ENCODE data around the gene ATP2B1.

DNA sequence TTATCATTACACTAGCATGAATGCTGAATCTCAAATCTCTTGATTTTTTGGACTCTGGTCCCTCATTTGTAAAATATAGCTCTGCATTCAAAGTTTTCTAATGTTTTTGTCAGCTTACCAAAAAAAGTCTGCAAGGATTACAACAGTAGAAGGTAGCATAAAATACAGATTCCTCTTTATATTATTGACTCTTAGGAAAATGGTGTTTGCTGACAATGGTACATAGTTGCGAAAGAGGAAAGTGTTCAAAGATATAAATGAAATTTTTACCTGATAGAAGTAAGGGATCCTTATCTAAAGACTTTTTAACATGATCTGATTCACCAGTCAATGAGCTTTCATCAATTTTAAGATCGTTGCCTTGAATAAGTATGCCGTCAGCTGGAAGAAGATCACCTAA is 74.1 kb downstream of the ATP2B1 start:
- TF ChIP-seq SNRNP70 (IDR thresholded peaks at IDR 0.05; ENCODE audit: low read depth, low read length) (no peak), ZNF747 (CRISPR knock-in tag; IDR thresholded peaks at IDR 0.05; ENCODE audit: borderline replicate concordance) (no peak), ZNF121 (CRISPR knock-in tag; IDR thresholded peaks at IDR 0.05) (no peak), SP1 (IDR thresholded peaks at IDR 0.05) (no peak), SP1 (CRISPR knock-in tag; IDR thresholded peaks at IDR 0.05) (no peak), SMC3 (IDR thresholded peaks at IDR 0.05; ENCODE audit: low read length) (no peak)
- TF ChIP-seq, protein P1, sequence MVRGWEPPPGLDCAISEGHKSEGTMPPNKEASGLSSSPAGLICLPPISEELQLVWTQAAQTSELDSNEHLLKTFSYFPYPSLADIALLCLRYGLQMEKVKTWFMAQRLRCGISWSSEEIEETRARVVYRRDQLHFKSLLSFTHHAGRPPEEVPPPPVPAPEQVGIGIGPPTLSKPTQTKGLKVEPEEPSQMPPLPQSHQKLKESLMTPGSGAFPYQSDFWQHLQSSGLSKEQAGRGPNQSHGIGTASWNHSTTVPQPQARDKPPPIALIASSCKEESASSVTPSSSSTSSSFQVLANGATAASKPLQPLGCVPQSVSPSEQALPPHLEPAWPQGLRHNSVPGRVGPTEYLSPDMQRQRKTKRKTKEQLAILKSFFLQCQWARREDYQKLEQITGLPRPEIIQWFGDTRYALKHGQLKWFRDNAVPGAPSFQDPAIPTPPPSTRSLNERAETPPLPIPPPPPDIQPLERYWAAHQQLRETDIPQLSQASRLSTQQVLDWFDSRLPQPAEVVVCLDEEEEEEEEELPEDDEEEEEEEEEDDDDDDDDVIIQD (CRISPR knock-in tag; IDR thresholded peaks at IDR 0.05; ENCODE audit: low read depth), result no peak; the same call in 1 of the 2 replicates
- TF ChIP-seq, protein P2, sequence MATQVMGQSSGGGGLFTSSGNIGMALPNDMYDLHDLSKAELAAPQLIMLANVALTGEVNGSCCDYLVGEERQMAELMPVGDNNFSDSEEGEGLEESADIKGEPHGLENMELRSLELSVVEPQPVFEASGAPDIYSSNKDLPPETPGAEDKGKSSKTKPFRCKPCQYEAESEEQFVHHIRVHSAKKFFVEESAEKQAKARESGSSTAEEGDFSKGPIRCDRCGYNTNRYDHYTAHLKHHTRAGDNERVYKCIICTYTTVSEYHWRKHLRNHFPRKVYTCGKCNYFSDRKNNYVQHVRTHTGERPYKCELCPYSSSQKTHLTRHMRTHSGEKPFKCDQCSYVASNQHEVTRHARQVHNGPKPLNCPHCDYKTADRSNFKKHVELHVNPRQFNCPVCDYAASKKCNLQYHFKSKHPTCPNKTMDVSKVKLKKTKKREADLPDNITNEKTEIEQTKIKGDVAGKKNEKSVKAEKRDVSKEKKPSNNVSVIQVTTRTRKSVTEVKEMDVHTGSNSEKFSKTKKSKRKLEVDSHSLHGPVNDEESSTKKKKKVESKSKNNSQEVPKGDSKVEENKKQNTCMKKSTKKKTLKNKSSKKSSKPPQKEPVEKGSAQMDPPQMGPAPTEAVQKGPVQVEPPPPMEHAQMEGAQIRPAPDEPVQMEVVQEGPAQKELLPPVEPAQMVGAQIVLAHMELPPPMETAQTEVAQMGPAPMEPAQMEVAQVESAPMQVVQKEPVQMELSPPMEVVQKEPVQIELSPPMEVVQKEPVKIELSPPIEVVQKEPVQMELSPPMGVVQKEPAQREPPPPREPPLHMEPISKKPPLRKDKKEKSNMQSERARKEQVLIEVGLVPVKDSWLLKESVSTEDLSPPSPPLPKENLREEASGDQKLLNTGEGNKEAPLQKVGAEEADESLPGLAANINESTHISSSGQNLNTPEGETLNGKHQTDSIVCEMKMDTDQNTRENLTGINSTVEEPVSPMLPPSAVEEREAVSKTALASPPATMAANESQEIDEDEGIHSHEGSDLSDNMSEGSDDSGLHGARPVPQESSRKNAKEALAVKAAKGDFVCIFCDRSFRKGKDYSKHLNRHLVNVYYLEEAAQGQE (IDR thresholded peaks at IDR 0.05; ENCODE audit: borderline replicate concordance in 1 of 2, low read depth in 1 of 2, low read length in 2 of 2), result no peak
